NCI-H1694 (cell line): ENCODE data around the gene MRRF.
A peak's percentile ranks its signal among the peaks of the same experiment; 100 is the strongest.
"Not testable (repeated sequence)": the region's sequence is repeated elsewhere in the genome, so short reads cannot be mapped to it uniquely, and the experiment has no call there.

Experiments
- DNase-seq: peaks from one replicate; lab custom pipeline; 2025; lab: John Stamatoyannopoulos, UW

The MRRF gene

GRCh38 chr9:122277285-122277897 is 12.7 kb downstream of the MRRF start:
- no peak for DNase-seq

GRCh38 chr9:122281368-122281767 is 16.7 kb downstream of the MRRF start:
- no peak for DNase-seq

- DNase-seq: no peak
Measured at GRCh38 chr9:122286764-122287163, 22.1 kb downstream of the MRRF start.

GRCh38 chr9:122287214-122287720 is 22.6 kb downstream of the MRRF start:
- no peak for DNase-seq

- DNase-seq: no peak
Measured at GRCh38 chr9:122291458-122291857, 26.8 kb downstream of the MRRF start.

- DNase-seq: no peak
Measured at GRCh38 chr9:122294531-122294930, 29.8 kb downstream of the MRRF start.

- DNase-seq: no peak
Measured at GRCh38 chr9:122297512-122297911, 32.8 kb downstream of the MRRF start.

- DNase-seq: no peak
Measured at GRCh38 chr9:122302237-122303093, 37.8 kb downstream of the MRRF start.

- DNase-seq: no peak
Measured at GRCh38 chr9:122307061-122307460, 42.4 kb downstream of the MRRF start.

- DNase-seq: no peak
Measured at GRCh38 chr9:122307925-122308324, 43.2 kb downstream of the MRRF start.

- no peak for DNase-seq
Measured at GRCh38 chr9:122309861-122310260, 45.2 kb downstream of the MRRF start.

GRCh38 chr9:122314165-122314564 is 49.5 kb downstream of the MRRF start:
- no peak for DNase-seq

GRCh38 chr9:122315534-122315933 is 50.9 kb downstream of the MRRF start:
- no peak for DNase-seq

- DNase-seq: peak; percentile 65
Measured at GRCh38 chr9:122318284-122318683, 53.6 kb downstream of the MRRF start.

- no peak for DNase-seq
Measured at GRCh38 chr9:122320413-122320881, 55.8 kb downstream of the MRRF start.

- no peak for DNase-seq
Measured at GRCh38 chr9:122322553-122322952, 57.9 kb downstream of the MRRF start.

GRCh38 chr9:122324665-122325064 is 60.0 kb downstream of the MRRF start:
- DNase-seq: not testable (repeated sequence)

GRCh38 chr9:122325124-122325523 is 60.4 kb downstream of the MRRF start:
- DNase-seq: no peak

- DNase-seq: no peak
Measured at GRCh38 chr9:122327175-122327574, 62.5 kb downstream of the MRRF start.

- no peak for DNase-seq
Measured at GRCh38 chr9:122329597-122329996, 64.9 kb downstream of the MRRF start.

- not testable (repeated sequence) for DNase-seq
Measured at GRCh38 chr9:122330466-122330865, 65.8 kb downstream of the MRRF start.

GRCh38 chr9:122331523-122331927 is 66.8 kb downstream of the MRRF start:
- no peak for DNase-seq

- no peak for DNase-seq
Measured at GRCh38 chr9:122332083-122332482, 67.4 kb downstream of the MRRF start.
